Spleen (tissue), 7 donors: ENCODE results near the gene JAZF1.

Experiments used
- POLR2A ChIP-seq, 3 donors: fragments of 450-650 bp; IDR thresholded peaks; one replicate each; pipeline ENCODE4 v1.5.1; 2017; ENCODE audit warnings: antibody characterized with exemption in 3 of 3, mild to moderate bottlenecking in 1 of 3
- TF ChIP-seq, protein P1 (sequence below), 11 experiments: fragments of 200-600 bp in 7 of 11; fragments of 450-650 bp in 4 of 11; sonication (generic) in 4 of 11; IDR thresholded peaks in 8 of 11; conservative IDR thresholded peaks in 3 of 11; 1 replicate in 7 of 11; 2 replicates in 4 of 11; pipeline versions ENCODE4 v1.4.0 to v1.8.0; 2016 to 2021; ENCODE audit warnings: antibody characterized with exemption in 11 of 11, inconsistent platforms in 4 of 11, mild to moderate bottlenecking in 1 of 11
- donor health status: DM: no; HTN: no; CAD: no; lungs with moderate emphysema.
- donor health status: DM: no; HTN: no; CAD: no.
- donor health status: DM: no; HTN: no; CAD: no.

DNA sequence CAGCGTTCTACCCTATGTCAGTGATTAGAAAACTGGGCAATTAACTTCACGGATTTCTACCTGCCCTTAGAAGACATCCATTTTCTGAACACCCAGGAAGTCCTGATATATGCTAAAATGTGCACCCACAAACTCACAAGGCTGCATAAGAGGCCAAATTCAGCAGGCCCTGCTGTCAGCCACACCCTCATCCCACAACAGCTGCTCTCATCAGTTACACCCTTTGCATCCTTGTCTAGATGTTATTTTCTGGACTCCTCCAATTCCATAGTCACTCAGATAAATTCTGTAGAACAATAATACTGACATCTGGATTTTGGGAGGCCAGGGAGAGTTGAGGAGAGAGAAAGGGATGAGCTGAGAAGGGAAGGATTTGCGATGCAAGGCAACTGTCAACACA lies 231.7 kb downstream of the JAZF1 start:
- TF ChIP-seq, protein P1, sequence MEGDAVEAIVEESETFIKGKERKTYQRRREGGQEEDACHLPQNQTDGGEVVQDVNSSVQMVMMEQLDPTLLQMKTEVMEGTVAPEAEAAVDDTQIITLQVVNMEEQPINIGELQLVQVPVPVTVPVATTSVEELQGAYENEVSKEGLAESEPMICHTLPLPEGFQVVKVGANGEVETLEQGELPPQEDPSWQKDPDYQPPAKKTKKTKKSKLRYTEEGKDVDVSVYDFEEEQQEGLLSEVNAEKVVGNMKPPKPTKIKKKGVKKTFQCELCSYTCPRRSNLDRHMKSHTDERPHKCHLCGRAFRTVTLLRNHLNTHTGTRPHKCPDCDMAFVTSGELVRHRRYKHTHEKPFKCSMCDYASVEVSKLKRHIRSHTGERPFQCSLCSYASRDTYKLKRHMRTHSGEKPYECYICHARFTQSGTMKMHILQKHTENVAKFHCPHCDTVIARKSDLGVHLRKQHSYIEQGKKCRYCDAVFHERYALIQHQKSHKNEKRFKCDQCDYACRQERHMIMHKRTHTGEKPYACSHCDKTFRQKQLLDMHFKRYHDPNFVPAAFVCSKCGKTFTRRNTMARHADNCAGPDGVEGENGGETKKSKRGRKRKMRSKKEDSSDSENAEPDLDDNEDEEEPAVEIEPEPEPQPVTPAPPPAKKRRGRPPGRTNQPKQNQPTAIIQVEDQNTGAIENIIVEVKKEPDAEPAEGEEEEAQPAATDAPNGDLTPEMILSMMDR (IDR thresholded peaks at IDR 0.05 in 8 of 11, conservative IDR thresholded peaks at IDR 0.05 in 3 of 11): no peak
- no peak for TF ChIP-seq POLR2A (IDR thresholded peaks at IDR 0.05)
